Suprapubic skin (tissue), 4 donors: ENCODE results near the gene GJB6. TPM values are rescaled to one million over a fixed set of nuclear protein-coding genes. Genes with fewer than 3 reads are reported as not detected.

Source experiments
- DNase-seq, 2 donors: peaks; one replicate each; pipeline ENCODE4 v3.0.0-alpha.2; 2019; ENCODE audit warnings: low spot score in 2 of 2
- H3K27ac ChIP-seq: fragments of 200-600 bp; sonication (generic); one replicate; pipeline ENCODE4 v1.5.1; 2019
- H3K27me3 ChIP-seq: fragments of 200-600 bp; sonication (generic); one replicate; pipeline ENCODE4 v1.5.1; 2019
- H3K36me3 ChIP-seq: fragments of 200-600 bp; sonication (generic); one replicate; pipeline ENCODE4 v1.5.1; 2019
- H3K4me1 ChIP-seq: fragments of 200-600 bp; sonication (generic); one replicate; pipeline ENCODE4 v1.5.1; 2019
- H3K4me3 ChIP-seq: fragments of 200-600 bp; sonication (generic); one replicate; pipeline ENCODE4 v1.5.1; 2019; ENCODE audit warnings: mild to moderate bottlenecking
- H3K9me3 ChIP-seq: fragments of 200-600 bp; sonication (generic); one replicate; pipeline ENCODE4 v1.5.1; 2019
- CTCF ChIP-seq, 2 donors: fragments of 200-600 bp in 1 of 2; fragments of 450-650 bp in 1 of 2; sonication (generic) in 1 of 2; IDR thresholded peaks; one replicate each; pipeline ENCODE4 v1.5.1; 2016 to 2019; ENCODE audit warnings: antibody characterized with exemption in 2 of 2, mild to moderate bottlenecking in 1 of 2, moderate library complexity in 1 of 2
- EP300 ChIP-seq: sonication (generic); formaldehyde crosslinking; IDR thresholded peaks from one replicate; pipeline ENCODE4 v1.6.1; 2017; ENCODE audit warnings: antibody characterized with exemption
- POLR2A ChIP-seq, 2 donors: fragments of 450-650 bp; IDR thresholded peaks; one replicate each; pipeline ENCODE4 v1.6.1; 2017; ENCODE audit warnings: antibody characterized with exemption in 2 of 2, mild to moderate bottlenecking in 2 of 2, moderate library complexity in 2 of 2
- POLR2AphosphoS5 ChIP-seq, 3 donors: sonication (generic); formaldehyde crosslinking; IDR thresholded peaks; one replicate each; pipeline ENCODE4 v1.6.1; 2017; ENCODE audit warnings: antibody characterized with exemption in 3 of 3
- WGBS: methylation state at CpG from one replicate; pipeline ENCODE4 v1.1.5; 2018; 5-methylcytosine and 5-hydroxymethylcytosine counted together
- total RNA-seq, 4 donors: library from RNA; depleted of rRNA; stranded (reverse); fragments of >200 nt; gene quantifications; one replicate each; pipeline ENCODE4 v1.1.0, GENCODE V29; 2016

Gene GJB6
- total RNA-seq, 4 donors from 2014 or later, result 32.4 to 128 (median 68.0) TPM

GRCh38 chr13:20177049-20177831 lies 54.9 kb downstream of the GJB6 start:
- no peaks in the 10 kb centered on the region for H3K9me3 ChIP-seq
- TF ChIP-seq POLR2AphosphoS5 (IDR thresholded peaks at IDR 0.05) (no peak), EP300 (no peak), POLR2A (IDR thresholded peaks at IDR 0.05) (no peak), CTCF (IDR thresholded peaks at IDR 0.05) (no peak)
- H3K27ac ChIP-seq, result no peak overlapping the region
- H3K36me3 ChIP-seq, result no peaks in the 10 kb centered on the region
- 34% methylated on average over 16 of the region's 67 CpGs for WGBS
- peaks cover 31% of the 10 kb centered on the region for H3K4me1 ChIP-seq
- peak in 1 of 2 donors; percentile 64 for DNase-seq
- peak overlapping the region; percentile 28 for H3K4me3 ChIP-seq
- peaks cover 16% of the 10 kb centered on the region for H3K27me3 ChIP-seq

- Histone ChIP-seq H3K27ac (no peak overlapping the region), H3K9me3 (no peaks in the 10 kb centered on the region), H3K4me3 (no peak overlapping the region), H3K36me3 (no peaks in the 10 kb centered on the region), H3K4me1 (peaks cover 31% of the 10 kb centered on the region), H3K27me3 (peaks cover 16% of the 10 kb centered on the region)
- WGBS, result 65% methylated on average over 14 of the region's 14 CpGs
- DNase-seq, result no peak
- TF ChIP-seq EP300 (no peak), POLR2A (IDR thresholded peaks at IDR 0.05) (no peak), POLR2AphosphoS5 (IDR thresholded peaks at IDR 0.05) (no peak), CTCF (IDR thresholded peaks at IDR 0.05) (no peak)
Observed at GRCh38 chr13:20175907-20176652, 56.0 kb downstream of the GJB6 start.

- peak overlapping the region; percentile 56 for H3K27ac ChIP-seq
- no peaks in the 10 kb centered on the region for H3K9me3 ChIP-seq
- no peaks in the 10 kb centered on the region for H3K36me3 ChIP-seq
- 62% methylated on average over 3 of the region's 3 CpGs for WGBS
- H3K4me3 ChIP-seq, result peak overlapping the region; percentile 12
- DNase-seq, result no peak
- TF ChIP-seq CTCF (IDR thresholded peaks at IDR 0.05) (no peak), EP300 (no peak)
- H3K27me3 ChIP-seq, result peaks cover 16% of the 10 kb centered on the region
- H3K4me1 ChIP-seq, result peaks cover 31% of the 10 kb centered on the region
Observed at GRCh38 chr13:20175406-20175794, 56.7 kb downstream of the GJB6 start.

- Histone ChIP-seq H3K27me3 (peaks cover 16% of the 10 kb centered on the region), H3K27ac (peak overlapping the region; percentile 56), H3K9me3 (no peaks in the 10 kb centered on the region), H3K36me3 (no peaks in the 10 kb centered on the region), H3K4me3 (peak overlapping the region; percentile 12), H3K4me1 (peaks cover 31% of the 10 kb centered on the region)
- 32% methylated on average over 22 of the region's 22 CpGs for WGBS
- DNase-seq, result peak; percentile 89 to 93
- TF ChIP-seq CTCF (IDR thresholded peaks at IDR 0.05) (no peak), EP300 (no peak), POLR2AphosphoS5 (IDR thresholded peaks at IDR 0.05) (peak in 2 of 3 donors; percentile 43 to 79), POLR2A (IDR thresholded peaks at IDR 0.05) (no peak)
Observed at GRCh38 chr13:20174656-20175405, 57.3 kb downstream of the GJB6 start.
